ENCODE data around the gene NAALADL2.
"Not testable (repeated sequence)": the region's sequence is repeated elsewhere in the genome, so short reads cannot be mapped to it uniquely, and the experiment has no call there.

Gene NAALADL2

GRCh38 chr3:175822766-175823491 lies 963.8 kb downstream of the NAALADL2 start:
- DNase-seq, result not testable (repeated sequence)

- DNase-seq, result not testable (repeated sequence)
Observed at GRCh38 chr3:175825016-175825580, 966.0 kb downstream of the NAALADL2 start.

GRCh38 chr3:175826759-175827158 lies 967.6 kb downstream of the NAALADL2 start:
- no peak for DNase-seq

- not testable (repeated sequence) for DNase-seq
Observed at GRCh38 chr3:175829809-175830208, 970.7 kb downstream of the NAALADL2 start.

GRCh38 chr3:175835763-175836162 lies 976.6 kb downstream of the NAALADL2 start:
- DNase-seq, result not testable (repeated sequence)

GRCh38 chr3:175836617-175837016 lies 977.5 kb downstream of the NAALADL2 start:
- DNase-seq, result no peak

- no peak for DNase-seq
Observed at GRCh38 chr3:175837962-175838361, 978.8 kb downstream of the NAALADL2 start.

- DNase-seq, result no peak
Observed at GRCh38 chr3:175839366-175840005, 980.4 kb downstream of the NAALADL2 start.

- DNase-seq, result no peak
Observed at GRCh38 chr3:175851541-175851940, 992.4 kb downstream of the NAALADL2 start.

GRCh38 chr3:175852560-175852959 lies 993.4 kb downstream of the NAALADL2 start:
- DNase-seq, result no peak

GRCh38 chr3:175857666-175858270 lies 998.6 kb downstream of the NAALADL2 start:
- DNase-seq, result no peak

Measured in NCI-H1694 treated with DMSO at 0.1 percent for 48 hours (cell line).